ENCODE measurements around the gene CFD.
"Not testable (repeated sequence)": the region's sequence is repeated elsewhere in the genome, so short reads cannot be mapped to it uniquely, and the experiment has no call there.

CFD gene

GRCh38 chr19:853014-853585, 6.4 kb upstream of the CFD start:
- no peak for DNase-seq (ENCODE audit: low spot score in 2 of 2)
- Histone ChIP-seq H3K9me3 (no peaks in the 10 kb centered on the region), H3K4me3 (no peak overlapping the region), H3K4me1 (peaks cover 4% of the 10 kb centered on the region; the same call in 1 of the 2 replicates), H3K36me3 (replicated peaks) (no peaks in the 10 kb centered on the region), H3K27me3 (ENCODE audit: low read depth) (no peaks in the 10 kb centered on the region)
- in situ Hi-C loops (cut with MboI; ENCODE audit: low sequenced_read_pairs) = no loop called here

- H3K4me3 ChIP-seq; H3K4me1 ChIP-seq; H3K27me3 ChIP-seq (ENCODE audit: low read depth); DNase-seq (ENCODE audit: low spot score in 2 of 2); H3K9me3 ChIP-seq; H3K36me3 ChIP-seq (replicated peaks); in situ Hi-C loops (cut with MboI; ENCODE audit: low sequenced_read_pairs): not testable (repeated sequence)
Measured at GRCh38 chr19:853614-854220, 5.7 kb upstream of the CFD start.

GRCh38 chr19:854549-854948, 4.9 kb upstream of the CFD start:
- Histone ChIP-seq H3K4me3 (no peak overlapping the region), H3K9me3 (no peaks in the 10 kb centered on the region), H3K4me1 (peaks cover 8% of the 10 kb centered on the region), H3K27me3 (ENCODE audit: low read depth) (no peaks in the 10 kb centered on the region), H3K36me3 (replicated peaks) (no peaks in the 10 kb centered on the region)
- no peak for DNase-seq (ENCODE audit: low spot score in 2 of 2)
- in situ Hi-C loops (cut with MboI; ENCODE audit: low sequenced_read_pairs) = no loop called here

DNA sequence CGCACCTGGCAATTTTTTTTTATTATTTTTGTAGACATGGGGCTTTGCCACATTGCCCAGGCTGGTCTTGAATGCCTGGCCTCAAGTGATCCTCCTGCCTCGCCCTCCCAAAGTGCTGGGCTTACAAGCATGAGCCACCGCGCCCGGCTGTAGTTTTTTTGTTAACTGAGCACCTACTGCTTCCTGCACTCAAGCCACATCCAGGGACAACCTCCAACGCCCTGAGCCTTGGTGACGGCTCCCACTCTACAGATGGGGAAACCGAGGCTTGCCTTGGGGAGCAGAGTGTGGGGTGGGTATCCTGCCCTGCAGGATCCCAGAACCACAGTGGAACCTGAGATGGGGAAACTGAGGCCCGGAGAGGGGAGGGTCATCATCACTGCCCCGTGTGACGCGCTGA, 4.3 kb upstream of the CFD start:
- H3K36me3 ChIP-seq (replicated peaks) = no peaks in the 10 kb centered on the region
- no peaks in the 10 kb centered on the region for H3K9me3 ChIP-seq
- in situ Hi-C loops (cut with MboI; ENCODE audit: low sequenced_read_pairs) = no loop called here
- no peak for DNase-seq (ENCODE audit: low spot score in 2 of 2)
- no peak overlapping the region for H3K4me3 ChIP-seq
- peaks cover 13% of the 10 kb centered on the region for H3K4me1 ChIP-seq
- no peaks in the 10 kb centered on the region for H3K27me3 ChIP-seq (ENCODE audit: low read depth)

- Histone ChIP-seq H3K4me1 (peaks cover 10% of the 10 kb centered on the region), H3K4me3 (no peak overlapping the region), H3K36me3 (replicated peaks) (no peaks in the 10 kb centered on the region), H3K27me3 (ENCODE audit: low read depth) (no peaks in the 10 kb centered on the region), H3K9me3 (no peaks in the 10 kb centered on the region)
- in situ Hi-C loops (cut with MboI; ENCODE audit: low sequenced_read_pairs) = no loop called here
- DNase-seq (ENCODE audit: low spot score in 2 of 2) = no peak
Measured at GRCh38 chr19:855566-856120, 3.8 kb upstream of the CFD start.

DNA sequence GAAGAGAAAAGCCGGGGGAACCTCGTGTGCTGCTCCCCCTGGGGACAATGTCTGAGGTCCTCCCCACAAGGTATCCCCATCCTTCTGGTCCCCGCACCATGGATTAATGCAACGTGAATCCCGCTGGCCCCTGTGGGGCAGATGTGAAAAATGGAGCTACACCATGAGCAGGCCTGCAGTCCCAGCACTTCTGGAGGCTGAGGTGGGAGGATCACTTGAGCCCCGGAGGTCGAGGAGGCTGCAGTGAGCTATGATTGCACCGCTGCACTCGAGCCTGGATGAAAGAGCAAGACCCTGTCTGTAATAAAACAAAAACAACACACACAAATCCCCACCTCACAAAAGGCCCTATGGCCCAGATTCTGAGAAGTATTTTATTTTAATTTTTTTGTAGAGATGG, 1.2 kb upstream of the CFD start:
- Histone ChIP-seq H3K36me3 (replicated peaks) (peaks cover 4% of the 10 kb centered on the region; the same call in 1 of the 2 replicates), H3K4me3 (no peak overlapping the region), H3K9me3 (no peaks in the 10 kb centered on the region), H3K27me3 (ENCODE audit: low read depth) (no peaks in the 10 kb centered on the region), H3K4me1 (peaks cover 12% of the 10 kb centered on the region)
- no peak for DNase-seq (ENCODE audit: low spot score in 2 of 2)
- in situ Hi-C loops (cut with MboI; ENCODE audit: low sequenced_read_pairs) = no loop called here

GRCh38 chr19:861141-861755, 1.8 kb downstream of the CFD start:
- Histone ChIP-seq H3K4me1 (peaks cover 12% of the 10 kb centered on the region), H3K27me3 (ENCODE audit: low read depth) (no peaks in the 10 kb centered on the region), H3K9me3 (no peaks in the 10 kb centered on the region), H3K36me3 (replicated peaks) (peaks cover 11% of the 10 kb centered on the region; the same call in 1 of the 2 replicates), H3K4me3 (peak overlapping the region; percentile 49)
- in situ Hi-C loops (cut with MboI; ENCODE audit: low sequenced_read_pairs) = no loop called here
- no peak for DNase-seq (ENCODE audit: low spot score in 2 of 2)

- peak; percentile 56 to 92 for DNase-seq (ENCODE audit: low spot score in 2 of 2)
- no peaks in the 10 kb centered on the region for H3K9me3 ChIP-seq
- peaks cover 11% of the 10 kb centered on the region; the same call in 1 of the 2 replicates for H3K36me3 ChIP-seq (replicated peaks)
- peak overlapping the region; percentile 10; the same call in 1 of the 2 replicates for H3K4me3 ChIP-seq
- H3K4me1 ChIP-seq = peaks cover 12% of the 10 kb centered on the region
- H3K27me3 ChIP-seq (ENCODE audit: low read depth) = no peaks in the 10 kb centered on the region
- in situ Hi-C loops (cut with MboI; ENCODE audit: low sequenced_read_pairs) = no loop called here
Measured at GRCh38 chr19:861756-862580, 2.5 kb downstream of the CFD start.

DNA sequence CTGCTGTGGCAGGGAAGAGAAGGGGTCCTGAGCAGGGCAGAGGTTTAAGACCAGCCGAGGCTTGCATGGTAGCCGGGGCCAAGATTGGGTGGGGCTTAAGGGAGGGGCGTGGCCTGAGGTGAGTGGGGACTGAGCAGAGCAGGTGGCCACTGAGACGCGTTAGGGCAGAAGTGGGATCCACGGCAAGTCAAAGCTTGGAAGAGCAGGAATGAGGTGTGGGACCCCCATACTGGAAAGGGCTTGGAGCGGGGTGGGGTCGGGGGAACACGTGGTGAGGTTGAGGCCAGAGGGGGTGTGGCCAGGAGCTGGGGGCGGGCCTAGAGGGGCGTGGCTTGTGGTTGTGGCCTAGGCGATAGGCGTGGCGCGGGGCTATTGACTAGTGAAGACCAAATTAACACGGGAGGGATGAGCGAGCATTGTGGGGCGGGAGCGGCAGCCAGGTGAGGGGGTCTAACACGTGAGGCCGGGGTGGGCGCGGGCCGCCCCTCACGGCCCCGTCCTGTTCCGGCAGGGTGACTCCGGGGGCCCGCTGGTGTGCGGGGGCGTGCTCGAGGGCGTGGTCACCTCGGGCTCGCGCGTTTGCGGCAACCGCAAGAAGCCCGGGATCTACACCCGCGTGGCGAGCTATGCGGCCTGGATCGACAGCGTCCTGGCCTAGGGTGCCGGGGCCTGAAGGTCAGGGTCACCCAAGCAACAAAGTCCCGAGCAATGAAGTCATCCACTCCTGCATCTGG, 3.3 kb downstream of the CFD start:
- no peak overlapping the region for H3K4me3 ChIP-seq
- in situ Hi-C loops (cut with MboI; ENCODE audit: low sequenced_read_pairs) = no loop called here
- DNase-seq (ENCODE audit: low spot score in 2 of 2) = peak in 1 of 2 experiments; percentile 75

GRCh38 chr19:863315-863620, 3.8 kb downstream of the CFD start:
- H3K9me3 ChIP-seq = no peaks in the 10 kb centered on the region
- no peak overlapping the region for H3K4me3 ChIP-seq
- DNase-seq (ENCODE audit: low spot score in 2 of 2) = no peak
- in situ Hi-C loops (cut with MboI; ENCODE audit: low sequenced_read_pairs) = no loop called here
- H3K36me3 ChIP-seq (replicated peaks) = peaks cover 21% of the 10 kb centered on the region
- no peaks in the 10 kb centered on the region for H3K27me3 ChIP-seq (ENCODE audit: low read depth)
- peaks cover 12% of the 10 kb centered on the region for H3K4me1 ChIP-seq

More for the DNA sequence above, 3.3 kb downstream of the CFD start:
- H3K36me3 ChIP-seq (replicated peaks) = peaks cover 16% of the 10 kb centered on the region
- peaks cover 12% of the 10 kb centered on the region for H3K4me1 ChIP-seq
- H3K9me3 ChIP-seq = no peaks in the 10 kb centered on the region
- H3K27me3 ChIP-seq (ENCODE audit: low read depth) = no peaks in the 10 kb centered on the region

DNA sequence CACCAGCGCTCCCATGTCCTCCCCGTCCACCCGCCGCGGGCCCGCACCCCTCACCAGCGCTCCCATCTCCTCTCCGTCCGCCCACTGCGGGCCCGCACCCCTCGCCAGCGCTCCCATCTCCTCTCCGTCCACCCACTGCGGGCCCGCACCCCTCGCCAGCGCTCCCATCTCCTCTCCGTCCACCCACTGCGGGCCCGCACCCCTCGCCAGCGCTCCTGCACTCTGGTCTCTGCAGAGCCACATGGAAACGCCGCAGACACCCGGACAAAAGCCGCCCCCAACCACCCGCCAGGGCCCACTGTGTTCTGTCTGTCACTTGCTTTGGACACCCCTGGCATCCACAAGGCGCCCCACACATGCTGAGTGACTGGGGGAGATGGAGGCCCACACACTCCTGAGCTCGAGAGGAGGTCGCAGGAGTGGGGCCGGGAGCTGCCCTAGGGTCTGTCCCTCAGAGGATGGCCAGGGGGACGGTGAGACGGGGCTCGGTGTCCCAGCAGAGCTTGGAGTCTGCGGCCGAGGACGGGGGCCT, 7.4 kb downstream of the CFD start:
- Histone ChIP-seq H3K9me3 (no peaks in the 10 kb centered on the region), H3K27me3 (ENCODE audit: low read depth) (no peaks in the 10 kb centered on the region), H3K4me3 (no peak overlapping the region), H3K36me3 (replicated peaks) (peaks cover 45% of the 10 kb centered on the region), H3K4me1 (peaks cover under 1% of the 10 kb centered on the region)
- in situ Hi-C loops (cut with MboI; ENCODE audit: low sequenced_read_pairs) = no loop called here
- no peak for DNase-seq (ENCODE audit: low spot score in 2 of 2)

DNA sequence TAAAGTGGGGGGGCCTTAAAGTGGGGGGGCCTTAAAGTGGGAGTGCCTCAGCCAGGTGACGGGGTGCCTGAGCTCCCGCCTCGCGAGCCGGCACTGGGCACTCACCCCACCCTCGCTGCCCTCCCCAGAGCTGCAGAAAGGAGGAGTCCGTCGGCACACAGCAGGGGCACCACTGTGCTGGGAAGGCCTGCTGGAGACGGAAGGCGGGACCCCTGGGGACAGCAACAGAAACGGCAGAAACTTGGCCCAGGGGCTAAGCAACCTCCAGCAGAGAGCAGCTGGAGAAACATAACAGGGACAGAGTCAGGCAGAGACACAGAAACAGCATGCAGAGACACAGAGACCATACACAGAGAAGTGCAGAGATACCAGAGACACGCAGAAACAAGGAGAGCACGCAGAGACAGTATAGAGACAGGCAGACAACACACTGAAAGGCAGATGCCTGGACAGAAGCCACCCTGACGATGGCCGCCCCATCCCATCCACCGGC, 7.9 kb downstream of the CFD start:
- Histone ChIP-seq H3K36me3 (replicated peaks) (peaks cover 50% of the 10 kb centered on the region), H3K4me1 (peaks cover 5% of the 10 kb centered on the region), H3K4me3 (no peak overlapping the region), H3K27me3 (ENCODE audit: low read depth) (no peaks in the 10 kb centered on the region), H3K9me3 (no peaks in the 10 kb centered on the region)
- in situ Hi-C loops (cut with MboI; ENCODE audit: low sequenced_read_pairs) = no loop called here
- DNase-seq (ENCODE audit: low spot score in 2 of 2) = no peak
